HepG2 (cell line): ENCODE measurements around the gene ARHGAP15. TPM values are rescaled to one million over a fixed set of nuclear protein-coding genes. Genes with fewer than 3 reads are reported as not detected.

ENCODE experiments used
- ATAC-seq: fragments of 200-7000 bp; cut with Tn5 transposase; 3 replicates; pipeline ENCODE4 v1.9.1; 2020; ENCODE audit warnings: mild to moderate bottlenecking, moderate library complexity
- BruUV-seq: library from RNA; stranded (reverse); fragments of 400-500 nt; replicated peaks from 2 replicates; lab custom pipeline; 2021; lab: Mats Ljungman, UMichigan
- CTCF ChIA-PET: fragments of 300-600 bp; formaldehyde crosslinking; extraction: SDS; loops from one replicate; lab custom pipeline; 2021; ENCODE audit warnings: low total read pairs, inconsistent platforms, low intra/inter-chr PET ratio; lab: Yijun Ruan, JAX
- POLR2A ChIA-PET: fragments of 350-600 bp; sonication (Branson Sonifier 250); formaldehyde crosslinking; loops from one replicate; lab custom pipeline; 2020; ENCODE audit warnings: antibody characterized with exemption, inconsistent platforms; lab: Yijun Ruan, JAX
- DNase-seq: peaks from one replicate; pipeline ENCODE4 v3.0.0-alpha.2; 2015; ENCODE audit warnings: low spot score
- FAIRE-seq: peaks from 3 replicates; lab custom pipeline; 2011; peaks lifted over from hg19 to GRCh38; lab: Jason Lieb, UNC
- H2AFZ ChIP-seq: one replicate; pipeline ENCODE4 v1.6.1; 2011; ENCODE audit warnings: low read length, inconsistent platforms
- H3K27ac ChIP-seq: fragments of 300-600 bp; 3 replicates; pipeline ENCODE4 v1.8.0; 2011; ENCODE audit warnings: mixed run types, mild to moderate bottlenecking, mixed read lengths, low read length, inconsistent platforms; ENCODE audit not compliant: insufficient read depth; ENCODE audit errors: extremely low read length
- H3K27me3 ChIP-seq, 2 experiments: fragments of 200-600 bp in 1 of 2; 2 replicates in 1 of 2; 3 replicates in 1 of 2; pipeline versions ENCODE4 v1.6.0 to v1.8.0; 2011; ENCODE audit warnings: low read length in 2 of 2, mild to moderate bottlenecking in 2 of 2, moderate library complexity in 2 of 2, inconsistent platforms in 1 of 2; ENCODE audit not compliant: insufficient read depth in 2 of 2, control insufficient read depth in 1 of 2
- H3K36me3 ChIP-seq, 2 experiments: fragments of 200-600 bp in 1 of 2; replicated peaks in 1 of 2; 2 replicates in 1 of 2; 3 replicates in 1 of 2; pipeline versions ENCODE4 v1.5.1 to v1.8.0; 2011; ENCODE audit warnings: low read length in 2 of 2, inconsistent platforms in 1 of 2; ENCODE audit not compliant: insufficient read depth in 2 of 2, control insufficient read depth in 1 of 2
- H3K4me1 ChIP-seq: 2 replicates; pipeline ENCODE4 v1.5.1; 2012; ENCODE audit warnings: low read length, inconsistent platforms; ENCODE audit not compliant: insufficient read depth
- H3K4me2 ChIP-seq: 2 replicates; pipeline ENCODE4 v1.6.0; 2011; ENCODE audit warnings: low read depth, low read length, inconsistent platforms
- H3K4me3 ChIP-seq, 3 experiments: fragments of 200-600 bp in 1 of 3; sonication (generic), shearing (Covaris generic) in 1 of 3; replicated peaks in 1 of 3; 2 replicates each; pipeline ENCODE4 v1.5.1; 2011 to 2016; ENCODE audit warnings: low read length in 3 of 3, inconsistent platforms in 2 of 3, low read depth in 2 of 3, mild to moderate bottlenecking in 2 of 3, control low read depth in 1 of 3, mixed read lengths in 1 of 3; ENCODE audit not compliant: insufficient read depth in 1 of 3
- H3K79me2 ChIP-seq: one replicate; pipeline ENCODE4 v1.6.1; 2011; ENCODE audit warnings: low read length, inconsistent platforms; ENCODE audit not compliant: insufficient read depth
- H3K9ac ChIP-seq: 2 replicates; pipeline ENCODE4 v1.6.0; 2011; ENCODE audit warnings: mild to moderate bottlenecking, low read depth, low read length, inconsistent platforms; ENCODE audit not compliant: insufficient read depth
- H3K9me3 ChIP-seq: 2 replicates; pipeline ENCODE4 v1.5.1; 2012; ENCODE audit warnings: mild to moderate bottlenecking, low read length
- H4K20me1 ChIP-seq: 2 replicates; pipeline ENCODE4 v1.6.0; 2011; ENCODE audit warnings: inconsistent platforms, mild to moderate bottlenecking, low read length, moderate library complexity; ENCODE audit not compliant: insufficient read depth
- MED1 ChIP-seq: sonication (generic); formaldehyde crosslinking; IDR thresholded peaks from 2 replicates; pipeline ENCODE4 v1.4.0; 2020; ENCODE audit warnings: missing genetic modification reagents
- NR2F1 ChIP-seq, 2 experiments: fragments of 450-650 bp in 1 of 2; formaldehyde crosslinking in 1 of 2; IDR thresholded peaks; 2 replicates each; pipeline versions ENCODE4 v1.5.0 to v1.6.1; 2016 to 2020; ENCODE audit warnings: mild to moderate bottlenecking in 1 of 2, missing compliant biosample characterization in 1 of 2, missing genetic modification reagents in 1 of 2, moderate library complexity in 1 of 2
- U2AF2 ChIP-seq: fragments of 200-400 bp; formaldehyde crosslinking; IDR thresholded peaks from 2 replicates; pipeline ENCODE4 v1.6.1; 2017; ENCODE audit warnings: low read depth, mild to moderate bottlenecking, low read length
- WIZ ChIP-seq: sonication (generic); formaldehyde crosslinking; IDR thresholded peaks from 2 replicates; pipeline ENCODE4 v1.5.1; 2020; ENCODE audit warnings: mild to moderate bottlenecking, missing genetic modification reagents
- YEATS2 ChIP-seq: sonication (generic); formaldehyde crosslinking; IDR thresholded peaks from 2 replicates; pipeline ENCODE4 v1.4.0; 2020; ENCODE audit warnings: missing genetic modification reagents, borderline replicate concordance
- ZBTB42 ChIP-seq: sonication (generic); formaldehyde crosslinking; IDR thresholded peaks from 2 replicates; pipeline ENCODE4 v1.5.0; 2020; ENCODE audit warnings: mild to moderate bottlenecking, missing genetic modification reagents
- ZNF383 ChIP-seq: sonication (generic); formaldehyde crosslinking; IDR thresholded peaks from 2 replicates; pipeline ENCODE4 v1.4.0; 2020; ENCODE audit warnings: missing genetic modification reagents, mild to moderate bottlenecking, borderline replicate concordance
- ZNF556 ChIP-seq: sonication (generic); formaldehyde crosslinking; IDR thresholded peaks from 2 replicates; pipeline ENCODE4 v1.4.0; 2020; ENCODE audit warnings: mild to moderate bottlenecking, missing genetic modification reagents, borderline replicate concordance
- ZNF687 ChIP-seq: sonication (generic); formaldehyde crosslinking; IDR thresholded peaks from 2 replicates; pipeline ENCODE4 v1.5.1; 2020; ENCODE audit warnings: mild to moderate bottlenecking, missing genetic modification reagents, moderate library complexity
- ZSCAN22 ChIP-seq: sonication (generic); formaldehyde crosslinking; IDR thresholded peaks from 2 replicates; pipeline ENCODE4 v1.4.0; 2020; ENCODE audit warnings: mild to moderate bottlenecking, missing genetic modification reagents
- ZZZ3 ChIP-seq: sonication (generic); formaldehyde crosslinking; IDR thresholded peaks from 2 replicates; pipeline ENCODE4 v1.4.0; 2020; ENCODE audit warnings: missing genetic modification reagents, mild to moderate bottlenecking, borderline replicate concordance
- WGBS: methylation state at CpG from one replicate; pipeline ENCODE4 v1.1.6; 2017; ENCODE audit warnings: low lambda C conversion rate; 5-methylcytosine and 5-hydroxymethylcytosine counted together
- in situ Hi-C: cut with HindIII; loops from 2 replicates; pipeline ENCODE4 v1.10.0; 2017; ENCODE audit warnings: low pct_unique_long_range_greater_than_20kb; ENCODE audit not compliant: extremely low pct_ligation_motif_present
- intact Hi-C: fragments of 100-400 bp; cut with micrococcal nuclease; formaldehyde crosslinking; loops from one replicate; pipeline ENCODE4 v1.10.0; 2022; ENCODE audit not compliant: unreplicated experiment
- polyA plus RNA-seq, 8 experiments: library from polyadenylated mRNA; depleted of rRNA in 3 of 8; stranded (reverse) in 7 of 8; unstranded in 1 of 8; fragments of >200 nt; fragmentation: Illumina TruSeq in 4 of 8; extraction: Trizol in 4 of 8; gene quantifications; 2 replicates each; pipeline versions ENCODE4 v1.2.1 to v1.2.3, GENCODE V29; 2011 to 2016; ENCODE audit warnings: low read depth in 4 of 8, missing spikeins in 1 of 8, mixed read lengths in 1 of 8; ENCODE audit not compliant: insufficient read depth in 1 of 8
- total RNA-seq, 5 experiments: library from RNA; depleted of rRNA; stranded (reverse); fragments of >200 nt; fragmentation: Illumina TruSeq; extraction: Trizol; gene quantifications; 2 replicates each; pipeline ENCODE4 v1.2.3, GENCODE V29; 2016; ENCODE audit warnings: low read depth in 1 of 5
- TF ChIP-seq, protein P1 (sequence below): sonication (generic); formaldehyde crosslinking; IDR thresholded peaks from 2 replicates; pipeline ENCODE4 v1.8.0; 2022; ENCODE audit warnings: missing genetic modification reagents, mild to moderate bottlenecking, moderate library complexity, borderline replicate concordance

Gene ARHGAP15
- total and polyA plus RNA-seq, 2 of the 13 experiments (the other 11 are each of a cell fraction or from before 2014, with no cell fraction given) = 0.04 TPM; not detected in 1

DNA sequence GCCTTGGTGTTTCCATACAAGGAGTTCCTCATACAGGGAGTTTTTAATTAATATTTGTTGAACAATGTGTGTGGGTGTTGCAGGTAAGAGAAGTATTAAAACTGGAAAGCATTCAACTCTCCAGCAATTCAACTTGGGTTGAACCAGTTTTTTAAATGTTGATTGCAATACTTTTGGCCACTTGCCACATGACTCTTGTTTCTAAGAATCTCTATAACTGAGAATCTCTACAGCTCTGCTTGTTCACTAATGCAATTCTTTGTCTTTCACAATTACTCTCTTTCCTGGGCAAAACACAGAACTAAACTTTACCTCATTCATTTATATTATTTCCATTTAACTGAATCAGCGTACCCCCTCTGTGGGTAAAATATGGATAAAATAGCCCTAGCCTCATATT, 429.4 kb downstream of the ARHGAP15 start:
- Histone ChIP-seq H4K20me1 (no peaks in the 10 kb centered on the region), H3K36me3 (no peaks in the 10 kb centered on the region), H3K4me1 (no peaks in the 10 kb centered on the region), H3K79me2 (no peaks in the 10 kb centered on the region), H3K4me3 (no peak overlapping the region), H3K9ac (no peak overlapping the region), H3K27me3 (no peaks in the 10 kb centered on the region), H3K9me3 (no peaks in the 10 kb centered on the region), H3K27ac (no peak overlapping the region), H2AFZ (no peak overlapping the region), H3K4me2 (no peak overlapping the region)
- TF ChIP-seq ZNF556 (CRISPR knock-in tag) = no peak
- TF ChIP-seq, protein P1, sequence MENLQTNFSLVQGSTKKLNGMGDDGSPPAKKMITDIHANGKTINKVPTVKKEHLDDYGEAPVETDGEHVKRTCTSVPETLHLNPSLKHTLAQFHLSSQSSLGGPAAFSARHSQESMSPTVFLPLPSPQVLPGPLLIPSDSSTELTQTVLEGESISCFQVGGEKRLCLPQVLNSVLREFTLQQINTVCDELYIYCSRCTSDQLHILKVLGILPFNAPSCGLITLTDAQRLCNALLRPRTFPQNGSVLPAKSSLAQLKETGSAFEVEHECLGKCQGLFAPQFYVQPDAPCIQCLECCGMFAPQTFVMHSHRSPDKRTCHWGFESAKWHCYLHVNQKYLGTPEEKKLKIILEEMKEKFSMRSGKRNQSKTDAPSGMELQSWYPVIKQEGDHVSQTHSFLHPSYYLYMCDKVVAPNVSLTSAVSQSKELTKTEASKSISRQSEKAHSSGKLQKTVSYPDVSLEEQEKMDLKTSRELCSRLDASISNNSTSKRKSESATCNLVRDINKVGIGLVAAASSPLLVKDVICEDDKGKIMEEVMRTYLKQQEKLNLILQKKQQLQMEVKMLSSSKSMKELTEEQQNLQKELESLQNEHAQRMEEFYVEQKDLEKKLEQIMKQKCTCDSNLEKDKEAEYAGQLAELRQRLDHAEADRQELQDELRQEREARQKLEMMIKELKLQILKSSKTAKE = no peak
- ChIA-PET POLR2A (no interaction called here), CTCF (no interaction called here)
- DNase-seq (no peak), FAIRE-seq (no peak), ATAC-seq (no peak)
- 0% methylated on average over 1 of the region's 1 CpG for WGBS
- intact Hi-C loops = no loop called here
- in situ Hi-C loops = no loop called here
- no TSS peak for BruUV-seq

- no peak for ATAC-seq
- TF ChIP-seq ZZZ3 (CRISPR knock-in tag) (no peak), ZNF687 (CRISPR knock-in tag) (no peak), WIZ (no peak), MED1 (CRISPR knock-in tag) (no peak), NR2F1 (CRISPR knock-in tag; IDR thresholded peaks at IDR 0.05) (no peak), ZNF383 (CRISPR knock-in tag) (no peak), YEATS2 (no peak), U2AF2 (no peak), ZSCAN22 (CRISPR knock-in tag) (no peak), ZBTB42 (CRISPR knock-in tag) (no peak)
Measured at GRCh38 chr2:143559147-143559546, 429.9 kb downstream of the ARHGAP15 start.

More at GRCh38 chr2:143559147-143559546, 429.9 kb downstream of the ARHGAP15 start:
- H3K4me1 ChIP-seq = no peaks in the 10 kb centered on the region
- H3K27me3 ChIP-seq = no peaks in the 10 kb centered on the region
- no peaks in the 10 kb centered on the region for H3K9me3 ChIP-seq
- H2AFZ ChIP-seq = no peak overlapping the region
- no peak overlapping the region for H3K9ac ChIP-seq
- H3K79me2 ChIP-seq = no peaks in the 10 kb centered on the region
- no peak for DNase-seq
- 2% methylated on average over 2 of the region's 2 CpGs for WGBS
- no peak overlapping the region for H3K4me3 ChIP-seq
- H4K20me1 ChIP-seq = no peaks in the 10 kb centered on the region
- no TSS peak for BruUV-seq
- ChIA-PET CTCF (no interaction called here), POLR2A (no interaction called here)
- no peak overlapping the region for H3K4me2 ChIP-seq
- FAIRE-seq = no peak
- intact Hi-C loops = no loop called here
- H3K27ac ChIP-seq = no peak overlapping the region
- H3K36me3 ChIP-seq = no peaks in the 10 kb centered on the region
- in situ Hi-C loops = no loop called here
